GM13976 (cell line): ENCODE measurements around the gene CARD11.

Source experiments
- DNase-seq: peaks from one replicate; pipeline ENCODE4 v3.0.0; 2012; ENCODE audit warnings: low spot score
- in situ Hi-C: fragments of 300-500 bp; cut with MboI; formaldehyde crosslinking; loops from one replicate; pipeline ENCODE4 v1.12.0; 2022; ENCODE audit warnings: low sequenced_read_pairs, mixed read lengths, inconsistent platforms; ENCODE audit not compliant: unreplicated experiment
- TF ChIP-seq, protein P1 (sequence below): IDR thresholded peaks from 2 replicates; pipeline ENCODE4 v1.5.1; 2012; ENCODE audit warnings: borderline replicate concordance, mild to moderate bottlenecking; ENCODE audit not compliant: insufficient read depth; ENCODE audit errors: extremely low read depth, missing control alignments, control extremely low read depth

Gene CARD11

DNA sequence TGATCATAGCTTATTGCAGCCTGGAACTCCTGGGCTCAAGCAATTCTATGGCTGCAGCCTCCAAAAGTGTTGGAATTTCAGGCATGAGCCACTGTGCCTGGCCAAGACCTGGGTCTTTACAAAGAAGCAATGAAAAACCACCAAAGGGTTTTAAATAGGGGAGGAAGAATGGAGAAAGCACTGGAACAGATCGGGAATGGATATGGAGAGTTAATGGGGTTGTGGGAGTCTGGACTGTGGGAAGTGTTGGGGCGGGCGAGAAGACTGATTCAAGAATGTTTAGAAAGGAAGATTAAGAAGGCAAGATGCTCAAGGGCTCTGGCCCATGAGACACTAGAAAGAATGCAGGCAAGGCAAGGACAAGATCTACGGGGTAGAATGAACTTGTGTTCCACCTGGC lies 98.5 kb downstream of the CARD11 start:
- DNase-seq: no peak
- TF ChIP-seq, protein P1, sequence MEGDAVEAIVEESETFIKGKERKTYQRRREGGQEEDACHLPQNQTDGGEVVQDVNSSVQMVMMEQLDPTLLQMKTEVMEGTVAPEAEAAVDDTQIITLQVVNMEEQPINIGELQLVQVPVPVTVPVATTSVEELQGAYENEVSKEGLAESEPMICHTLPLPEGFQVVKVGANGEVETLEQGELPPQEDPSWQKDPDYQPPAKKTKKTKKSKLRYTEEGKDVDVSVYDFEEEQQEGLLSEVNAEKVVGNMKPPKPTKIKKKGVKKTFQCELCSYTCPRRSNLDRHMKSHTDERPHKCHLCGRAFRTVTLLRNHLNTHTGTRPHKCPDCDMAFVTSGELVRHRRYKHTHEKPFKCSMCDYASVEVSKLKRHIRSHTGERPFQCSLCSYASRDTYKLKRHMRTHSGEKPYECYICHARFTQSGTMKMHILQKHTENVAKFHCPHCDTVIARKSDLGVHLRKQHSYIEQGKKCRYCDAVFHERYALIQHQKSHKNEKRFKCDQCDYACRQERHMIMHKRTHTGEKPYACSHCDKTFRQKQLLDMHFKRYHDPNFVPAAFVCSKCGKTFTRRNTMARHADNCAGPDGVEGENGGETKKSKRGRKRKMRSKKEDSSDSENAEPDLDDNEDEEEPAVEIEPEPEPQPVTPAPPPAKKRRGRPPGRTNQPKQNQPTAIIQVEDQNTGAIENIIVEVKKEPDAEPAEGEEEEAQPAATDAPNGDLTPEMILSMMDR: no peak
- in situ Hi-C loops: no loop called here

DNA sequence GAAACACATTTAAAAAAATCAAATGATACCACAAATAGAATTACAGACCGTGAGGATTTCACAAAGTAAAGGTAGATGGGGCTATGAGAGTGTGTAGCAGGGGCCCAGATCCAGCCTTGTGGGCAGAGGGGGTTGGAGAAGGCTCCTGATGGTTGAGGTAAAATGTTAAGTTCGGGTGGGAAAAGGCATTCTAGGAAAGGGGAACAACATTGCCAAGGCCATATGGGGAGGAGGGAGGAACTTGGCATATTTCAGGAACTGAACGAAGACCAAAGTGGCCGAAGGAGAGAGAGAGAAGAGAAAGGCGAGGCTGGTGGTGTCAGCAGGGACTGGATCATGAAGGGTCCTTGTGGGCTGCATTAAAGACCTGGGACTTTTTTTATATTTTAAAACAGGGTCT lies 98.9 kb downstream of the CARD11 start:
- in situ Hi-C loops: no loop called here
- no peak for DNase-seq
- TF ChIP-seq, protein P1: no peak

DNA sequence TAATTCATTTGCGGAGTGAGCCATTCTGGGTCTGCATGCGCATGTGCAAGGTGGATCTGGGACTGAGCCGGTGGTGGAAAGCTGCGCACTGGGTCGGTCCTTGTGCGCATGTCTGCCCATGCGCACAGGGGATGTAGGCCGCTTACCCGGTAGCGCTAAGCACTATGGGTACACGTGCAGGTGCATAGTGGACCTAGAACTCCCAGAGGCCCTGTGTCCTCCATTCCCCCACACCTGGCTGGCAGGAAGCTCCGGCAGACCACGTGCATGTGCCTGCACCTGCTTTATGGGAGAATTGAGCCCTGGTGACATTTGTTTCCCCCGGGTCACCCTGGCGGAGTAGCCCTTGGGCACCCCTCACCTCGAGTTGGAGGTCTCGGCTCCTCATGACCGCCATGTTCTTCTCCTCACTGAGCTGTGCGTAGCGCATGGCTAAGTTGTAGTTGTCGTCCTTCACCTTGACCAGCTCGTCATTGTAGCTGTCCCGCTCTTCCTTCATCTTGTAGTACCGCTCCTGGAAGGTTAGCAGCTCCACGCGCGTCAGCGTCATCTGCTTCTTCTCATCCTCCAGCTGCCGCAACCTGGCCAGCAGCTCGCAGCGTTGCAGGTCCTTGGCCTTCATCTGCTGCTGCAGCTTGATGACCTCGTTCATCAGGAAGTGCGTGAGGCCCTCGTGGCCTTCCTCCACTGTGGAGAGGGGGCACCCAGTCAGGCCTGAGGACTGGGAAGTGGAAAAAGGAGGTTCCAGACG lies 99.6 kb downstream of the CARD11 start:
- TF ChIP-seq, protein P1: no peak
- in situ Hi-C loops: no loop called here
- no peak for DNase-seq

DNA sequence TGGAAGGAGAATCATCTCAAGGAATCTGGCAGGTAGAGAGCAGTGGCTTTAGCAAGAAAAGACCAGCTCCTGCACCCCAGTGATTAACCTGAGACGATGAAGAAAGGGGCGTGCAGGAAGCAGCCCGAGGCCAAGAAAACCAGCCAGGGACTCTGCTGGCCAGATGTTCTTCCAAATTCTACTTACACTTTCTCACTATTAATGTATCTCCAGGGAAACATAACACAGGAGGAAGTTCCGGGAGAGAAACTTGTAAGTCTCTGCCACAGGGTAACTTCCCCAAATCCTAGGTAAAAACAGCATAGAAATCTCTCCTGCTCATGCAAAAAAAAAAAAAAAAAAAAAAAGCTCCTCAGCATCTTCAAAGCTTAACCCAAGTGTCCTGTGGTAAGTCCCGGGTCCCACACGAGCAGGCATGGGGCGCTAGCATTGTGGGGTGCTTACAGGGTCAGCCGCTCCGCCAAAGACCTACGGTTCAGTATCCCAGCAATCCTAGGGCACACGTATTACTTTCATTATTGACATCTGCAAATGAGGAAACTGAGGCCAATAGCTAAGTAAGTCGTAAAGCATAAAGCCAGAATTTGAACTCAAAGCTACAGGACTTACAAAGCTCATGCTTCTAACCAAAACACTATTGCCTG lies 102.3 kb downstream of the CARD11 start:
- TF ChIP-seq, protein P1: no peak
- DNase-seq: no peak
- in situ Hi-C loops: no loop called here

DNA sequence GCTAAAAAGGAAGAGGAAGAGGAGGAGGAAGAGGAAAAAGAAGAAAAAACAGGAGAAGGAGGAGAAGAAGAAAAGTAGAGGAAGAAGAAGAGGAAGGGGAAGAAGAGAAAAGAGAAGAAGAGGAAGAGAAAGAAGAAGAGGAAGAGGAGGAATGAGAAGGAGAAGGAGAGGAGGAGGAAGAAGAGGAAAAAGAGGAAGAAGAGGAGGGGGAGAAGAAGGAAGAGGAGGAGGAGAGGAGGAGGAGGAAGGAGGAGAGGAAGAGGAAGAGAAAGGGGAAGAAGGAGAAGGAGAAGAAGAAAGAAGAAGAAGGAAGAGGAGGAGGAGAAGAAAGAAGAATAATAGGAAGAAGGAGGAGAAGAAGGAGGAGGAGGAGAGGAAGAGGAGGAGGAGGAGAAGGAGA lies 103.2 kb downstream of the CARD11 start:
- TF ChIP-seq, protein P1: no peak
- DNase-seq: no peak
- in situ Hi-C loops: no loop called here

DNA sequence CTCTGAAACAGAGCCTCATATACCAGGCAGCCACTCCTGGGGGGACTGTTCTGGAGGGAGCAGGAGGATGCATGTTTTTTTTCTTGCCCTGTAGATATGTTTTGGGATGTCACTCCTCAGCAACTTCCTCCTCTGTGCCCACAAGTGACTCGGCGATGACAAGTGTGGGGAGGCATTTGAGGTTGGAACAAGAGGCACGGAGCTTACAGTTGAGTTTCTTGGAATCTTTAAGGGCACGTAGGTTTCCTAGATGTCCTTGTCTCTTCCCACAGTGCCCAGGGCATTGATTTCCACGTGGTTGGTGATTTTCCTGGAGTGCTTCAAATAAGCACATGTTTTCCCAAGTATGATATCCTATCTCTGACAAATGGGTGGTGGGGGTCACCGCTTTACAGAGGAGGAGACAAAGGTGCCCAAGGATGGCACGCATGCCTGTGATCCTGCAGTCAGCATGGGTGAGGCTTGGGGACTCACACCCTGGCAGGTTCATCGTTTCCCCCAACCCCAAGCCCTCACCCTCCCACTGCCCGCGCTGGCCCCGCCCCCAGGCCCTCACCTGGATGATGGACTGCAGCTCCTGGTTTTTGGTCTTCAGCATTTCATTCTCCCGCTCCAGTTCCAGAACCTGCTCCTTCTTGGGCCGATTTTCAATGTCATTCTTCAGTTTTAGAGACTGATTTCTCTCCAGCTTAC lies 104.3 kb downstream of the CARD11 start:
- no peak for DNase-seq
- in situ Hi-C loops: no loop called here
- TF ChIP-seq, protein P1: no peak
